Osteoblast (primary cell): ENCODE data around the gene RARRES1. TPM values are rescaled to one million over a fixed set of nuclear protein-coding genes. Genes with fewer than 3 reads are reported as not detected.

Experiments used
- DNase-seq: peaks from one replicate; pipeline ENCODE4 v3.0.0; 2011; ENCODE audit warnings: low spot score, mixed read lengths; ENCODE audit not compliant: insufficient read length; ENCODE audit errors: missing footprints
- H2AFZ ChIP-seq: 2 replicates; pipeline ENCODE4 v1.6.0; 2011; ENCODE audit warnings: mild to moderate bottlenecking, low read length
- H3K27ac ChIP-seq: 2 replicates; pipeline ENCODE4 v1.5.1; 2011; ENCODE audit warnings: mild to moderate bottlenecking, low read depth, low read length, moderate library complexity
- H3K27me3 ChIP-seq: 2 replicates; pipeline ENCODE4 v1.6.0; 2012; ENCODE audit warnings: mild to moderate bottlenecking, control low read depth, inconsistent platforms, low read length, moderate library complexity; ENCODE audit not compliant: insufficient read depth
- H3K36me3 ChIP-seq: 2 replicates; pipeline ENCODE4 v1.5.1; 2011; ENCODE audit warnings: mild to moderate bottlenecking, low read length, control low read depth, moderate library complexity; ENCODE audit not compliant: insufficient read depth
- H3K4me1 ChIP-seq: 2 replicates; pipeline ENCODE4 v1.5.1; 2011; ENCODE audit warnings: mild to moderate bottlenecking, low read length, control low read depth, moderate library complexity; ENCODE audit not compliant: insufficient read depth
- H3K4me2 ChIP-seq: 2 replicates; pipeline ENCODE4 v1.6.0; 2011; ENCODE audit warnings: mild to moderate bottlenecking, low read length; ENCODE audit not compliant: insufficient read depth
- H3K4me3 ChIP-seq: fragments of 200-600 bp; sonication (generic); 3 replicates; pipeline ENCODE4 v1.5.1; 2012; ENCODE audit warnings: mild to moderate bottlenecking, low read length, inconsistent platforms; ENCODE audit not compliant: insufficient read depth
- H3K79me2 ChIP-seq: 2 replicates; pipeline ENCODE4 v1.6.0; 2012; ENCODE audit warnings: mild to moderate bottlenecking, low read length, control low read depth, inconsistent platforms; ENCODE audit not compliant: insufficient read depth
- H3K9me3 ChIP-seq: 2 replicates; pipeline ENCODE4 v1.5.1; 2011; ENCODE audit warnings: low read depth, low read length, control low read depth
- H4K20me1 ChIP-seq: 2 replicates; pipeline ENCODE4 v1.6.0; 2012; ENCODE audit warnings: mild to moderate bottlenecking, low read length, control low read depth; ENCODE audit not compliant: insufficient read depth
- CTCF ChIP-seq: IDR thresholded peaks from 2 replicates; pipeline ENCODE4 v1.5.1; 2011; ENCODE audit warnings: mild to moderate bottlenecking, low read depth, low read length, moderate library complexity; ENCODE audit errors: extremely low read depth
- total RNA-seq: library from RNA; depleted of rRNA; stranded (reverse); fragments of >200 nt; gene quantifications from 2 replicates; pipeline ENCODE4 v1.2.3, GENCODE V29; 2012

Gene RARRES1
- total RNA-seq, 1 donor, result 19.5 TPM

DNA sequence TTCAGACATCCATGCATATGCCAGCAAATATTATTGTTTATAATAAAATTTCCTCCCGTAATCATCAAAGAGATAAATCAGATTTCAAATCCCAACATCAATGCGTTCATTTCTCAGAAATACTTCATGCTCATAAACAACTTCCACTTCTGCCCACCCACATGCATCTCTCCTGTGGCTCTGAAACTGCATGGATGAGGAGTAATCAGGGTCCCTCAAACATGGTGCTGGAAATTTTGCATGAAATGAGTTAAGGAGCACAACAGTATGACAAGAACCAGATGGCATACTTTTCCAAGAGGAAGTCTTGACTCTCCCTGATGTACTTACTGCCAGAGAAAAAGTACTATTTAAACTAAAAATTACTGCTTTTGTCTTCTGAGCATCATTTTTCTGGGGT lies 42.7 kb upstream of the RARRES1 start:
- H3K27ac ChIP-seq, result no peak overlapping the region
- no peaks in the 10 kb centered on the region for H4K20me1 ChIP-seq
- no peaks in the 10 kb centered on the region for H3K27me3 ChIP-seq
- H3K4me1 ChIP-seq, result peaks cover 13% of the 10 kb centered on the region
- no peak for DNase-seq
- no peak overlapping the region for H3K4me2 ChIP-seq
- H3K36me3 ChIP-seq, result no peaks in the 10 kb centered on the region
- no peaks in the 10 kb centered on the region for H3K9me3 ChIP-seq
- H2AFZ ChIP-seq, result no peak overlapping the region
- H3K4me3 ChIP-seq, result no peak overlapping the region
- H3K79me2 ChIP-seq, result no peaks in the 10 kb centered on the region
- no peak for TF ChIP-seq CTCF

DNA sequence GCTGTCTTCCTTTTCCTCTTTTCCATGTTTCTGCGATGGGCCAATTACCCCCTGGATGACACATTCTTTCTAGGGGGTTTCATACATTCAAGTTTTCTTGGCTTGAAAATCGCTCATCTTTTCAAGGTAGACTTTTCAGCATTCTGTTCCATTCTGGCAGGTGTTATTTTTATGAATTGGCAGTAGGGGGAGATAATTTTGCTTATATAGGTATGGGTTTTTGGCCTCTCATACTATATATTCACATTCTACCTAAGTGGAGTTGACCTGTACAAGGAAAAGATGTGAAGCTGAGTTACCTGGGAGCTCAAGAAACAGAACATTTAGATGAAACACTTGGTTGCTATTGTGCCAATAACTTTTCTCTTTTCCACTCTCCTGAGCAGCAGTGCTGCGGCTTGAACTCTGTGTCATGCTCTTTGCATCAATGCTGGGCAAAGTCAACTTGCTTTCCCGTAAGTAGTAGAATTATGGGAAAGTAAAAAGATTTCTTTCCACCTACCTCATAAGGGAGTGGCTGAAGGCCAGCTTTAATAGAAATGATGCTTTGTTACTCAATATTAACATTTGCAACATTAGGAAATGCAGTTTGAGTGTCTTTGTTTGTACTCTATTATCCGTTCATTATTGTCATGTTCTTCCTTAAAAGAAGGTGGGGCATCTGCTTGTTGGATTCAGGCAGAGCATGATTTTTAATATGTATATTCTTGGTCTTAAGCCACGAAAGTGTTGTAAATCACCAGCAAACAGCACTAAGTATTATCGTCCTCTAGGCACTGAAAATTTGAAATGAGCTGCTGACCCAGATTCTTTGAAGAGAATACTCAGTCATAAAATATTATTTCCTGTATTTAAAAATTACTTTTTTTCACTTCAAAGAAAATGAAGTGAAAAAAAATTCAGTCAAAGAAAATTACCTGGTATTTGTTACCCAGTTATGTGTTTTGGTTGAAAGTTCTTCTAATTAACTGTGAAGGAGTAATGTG lies 41.9 kb upstream of the RARRES1 start:
- DNase-seq, result no peak
- TF ChIP-seq CTCF, result no peak
- Histone ChIP-seq H3K36me3 (no peaks in the 10 kb centered on the region), H3K27me3 (no peaks in the 10 kb centered on the region), H2AFZ (no peak overlapping the region), H4K20me1 (no peaks in the 10 kb centered on the region), H3K4me1 (peaks cover 20% of the 10 kb centered on the region), H3K27ac (no peak overlapping the region), H3K4me3 (no peak overlapping the region), H3K4me2 (no peak overlapping the region), H3K79me2 (no peaks in the 10 kb centered on the region), H3K9me3 (no peaks in the 10 kb centered on the region)

DNA sequence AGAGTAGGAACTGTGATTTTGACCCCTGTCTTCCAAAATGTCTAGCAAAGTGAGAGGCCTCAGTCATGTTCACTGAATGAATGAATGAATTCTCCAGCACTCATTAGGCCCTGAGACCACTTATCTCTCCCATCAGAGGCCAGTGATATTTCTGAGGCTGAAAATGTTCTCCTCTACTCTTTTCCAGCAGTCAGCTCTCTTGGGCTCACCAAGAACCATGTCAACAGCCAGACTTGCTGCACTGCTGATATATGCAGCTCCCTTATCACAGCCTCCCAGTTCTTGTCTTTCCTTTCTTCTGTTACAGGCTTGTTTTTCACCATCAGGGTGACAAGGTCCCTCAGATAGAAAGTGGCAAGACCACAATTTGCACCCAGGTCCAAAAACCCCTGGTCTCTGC lies 40.9 kb upstream of the RARRES1 start:
- Histone ChIP-seq H3K4me2 (no peak overlapping the region), H3K4me1 (peaks cover 29% of the 10 kb centered on the region), H3K79me2 (no peaks in the 10 kb centered on the region), H3K27me3 (no peaks in the 10 kb centered on the region), H3K36me3 (no peaks in the 10 kb centered on the region), H3K4me3 (no peak overlapping the region), H3K27ac (no peak overlapping the region), H4K20me1 (no peaks in the 10 kb centered on the region), H2AFZ (no peak overlapping the region), H3K9me3 (no peaks in the 10 kb centered on the region)
- no peak for TF ChIP-seq CTCF
- no peak for DNase-seq

DNA sequence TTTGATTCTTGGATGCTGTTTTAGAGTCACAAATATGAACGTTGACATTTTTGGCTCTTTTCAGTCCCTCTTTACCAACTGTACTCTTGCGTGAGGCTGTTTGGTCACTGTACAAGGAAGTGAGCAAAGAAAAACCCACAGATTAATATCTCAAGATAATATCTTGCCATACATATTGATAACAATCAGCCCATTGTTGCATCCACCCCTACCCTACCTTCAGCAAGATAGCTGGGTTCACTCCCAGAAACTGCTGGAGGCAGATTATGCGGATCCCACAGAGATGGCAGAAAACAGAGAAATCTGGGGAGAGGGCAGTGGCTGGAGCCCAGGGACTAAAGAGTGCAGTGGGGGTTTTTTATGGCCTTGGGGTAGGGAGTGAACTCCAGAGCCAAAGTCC lies 39.7 kb upstream of the RARRES1 start:
- Histone ChIP-seq H2AFZ (no peak overlapping the region), H3K4me1 (peaks cover 32% of the 10 kb centered on the region), H3K79me2 (no peaks in the 10 kb centered on the region), H3K27ac (no peak overlapping the region), H3K4me2 (no peak overlapping the region), H3K27me3 (no peaks in the 10 kb centered on the region), H3K9me3 (no peaks in the 10 kb centered on the region), H3K36me3 (no peaks in the 10 kb centered on the region), H4K20me1 (no peaks in the 10 kb centered on the region), H3K4me3 (no peak overlapping the region)
- no peak for TF ChIP-seq CTCF
- DNase-seq, result no peak
